ENCODE data around the gene SEC61A2.
"Not testable (repeated sequence)": the region's sequence is repeated elsewhere in the genome, so short reads cannot be mapped to it uniquely, and the experiment has no call there.

Gene SEC61A2

GRCh38 chr10:12162927-12163326 lies 33.5 kb downstream of the SEC61A2 start:
- DNase-seq: no peak

- DNase-seq: no peak
These were observed 34.6 kb downstream of the SEC61A2 start for GRCh38 chr10:12164085-12164484.

GRCh38 chr10:12165036-12165435 lies 35.6 kb downstream of the SEC61A2 start:
- no peak for DNase-seq

GRCh38 chr10:12165999-12166775 lies 36.7 kb downstream of the SEC61A2 start:
- DNase-seq: no peak

- not testable (repeated sequence) for DNase-seq
These were observed 42.0 kb downstream of the SEC61A2 start for GRCh38 chr10:12171512-12171911.

- no peak for DNase-seq
These were observed 48.2 kb downstream of the SEC61A2 start for GRCh38 chr10:12177642-12178041.

GRCh38 chr10:12179606-12180170 lies 50.2 kb downstream of the SEC61A2 start:
- DNase-seq: no peak

- no peak for DNase-seq
These were observed 50.9 kb downstream of the SEC61A2 start for GRCh38 chr10:12180221-12180974.

- peak; percentile 73 for DNase-seq
These were observed 51.7 kb downstream of the SEC61A2 start for GRCh38 chr10:12181065-12181775.

- no peak for DNase-seq
These were observed 54.7 kb downstream of the SEC61A2 start for GRCh38 chr10:12184165-12184564.

GRCh38 chr10:12186323-12186722 lies 56.8 kb downstream of the SEC61A2 start:
- no peak for DNase-seq

GRCh38 chr10:12187321-12187905 lies 57.9 kb downstream of the SEC61A2 start:
- DNase-seq: no peak

- DNase-seq: no peak
These were observed 59.2 kb downstream of the SEC61A2 start for GRCh38 chr10:12188656-12189055.

- no peak for DNase-seq
These were observed 59.9 kb downstream of the SEC61A2 start for GRCh38 chr10:12189426-12189825.

GRCh38 chr10:12191715-12192114 lies 62.2 kb downstream of the SEC61A2 start:
- DNase-seq: no peak

GRCh38 chr10:12193193-12193592 lies 63.7 kb downstream of the SEC61A2 start:
- DNase-seq: no peak

GRCh38 chr10:12194752-12195271 lies 65.3 kb downstream of the SEC61A2 start:
- DNase-seq: peak; percentile 12

GRCh38 chr10:12195281-12195602 lies 65.8 kb downstream of the SEC61A2 start:
- DNase-seq: no peak

- peak; percentile 78 for DNase-seq
These were observed 66.4 kb downstream of the SEC61A2 start, which contains the start of the genes CDC123 and NUDT5 for GRCh38 chr10:12195603-12196506. TSS of gene CDC123 (plus strand) at chr10:12196188. CDS start at chr10:12196246, 58 bp downstream. TSS of gene NUDT5 (minus strand) at chr10:12195891. CDS start at chr10:12186291, 9,600 bp downstream.

- DNase-seq: no peak
These were observed 67.2 kb downstream of the SEC61A2 start for GRCh38 chr10:12196531-12197211.

- no peak for DNase-seq
These were observed 68.7 kb downstream of the SEC61A2 start for GRCh38 chr10:12198156-12198555.

All from CD4-positive, alpha-beta T cell treated with Interferon gamma for 1 hour (primary cell).